ENCODE data around the gene CDC42BPG.

The CDC42BPG gene

DNA sequence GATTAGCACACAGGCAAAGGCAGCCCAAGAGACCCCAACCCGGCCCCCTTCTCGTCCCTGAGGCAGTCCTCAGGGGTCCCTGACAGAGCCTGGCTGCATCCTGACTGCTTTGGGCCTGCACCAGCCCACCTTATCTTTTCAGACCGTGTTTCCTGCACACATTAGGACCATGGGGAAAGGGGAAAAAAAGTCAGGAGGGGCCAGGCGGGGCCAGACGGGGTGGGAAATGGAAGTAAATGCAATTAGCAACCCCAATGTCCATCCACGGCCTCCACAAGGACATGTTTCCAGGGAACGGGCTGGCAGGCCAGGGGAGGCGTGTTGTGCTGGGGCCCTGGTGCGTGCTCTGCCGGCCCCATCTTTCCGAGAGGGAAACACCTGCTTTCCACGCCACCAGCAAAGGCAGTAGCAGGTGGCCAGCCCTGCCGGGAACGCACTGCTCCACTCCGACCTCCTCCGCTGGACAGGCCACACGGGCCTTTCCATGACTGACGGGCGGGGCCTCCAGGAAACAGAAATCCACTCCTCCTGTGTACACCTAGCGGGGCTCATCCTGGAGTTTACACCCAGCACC lies 26.5 kb upstream of the CDC42BPG start:
- H3K4me1 ChIP-seq (ENCODE audit: control insufficient read depth, insufficient read depth, low read length): no peaks in the 10 kb centered on the region

DNA sequence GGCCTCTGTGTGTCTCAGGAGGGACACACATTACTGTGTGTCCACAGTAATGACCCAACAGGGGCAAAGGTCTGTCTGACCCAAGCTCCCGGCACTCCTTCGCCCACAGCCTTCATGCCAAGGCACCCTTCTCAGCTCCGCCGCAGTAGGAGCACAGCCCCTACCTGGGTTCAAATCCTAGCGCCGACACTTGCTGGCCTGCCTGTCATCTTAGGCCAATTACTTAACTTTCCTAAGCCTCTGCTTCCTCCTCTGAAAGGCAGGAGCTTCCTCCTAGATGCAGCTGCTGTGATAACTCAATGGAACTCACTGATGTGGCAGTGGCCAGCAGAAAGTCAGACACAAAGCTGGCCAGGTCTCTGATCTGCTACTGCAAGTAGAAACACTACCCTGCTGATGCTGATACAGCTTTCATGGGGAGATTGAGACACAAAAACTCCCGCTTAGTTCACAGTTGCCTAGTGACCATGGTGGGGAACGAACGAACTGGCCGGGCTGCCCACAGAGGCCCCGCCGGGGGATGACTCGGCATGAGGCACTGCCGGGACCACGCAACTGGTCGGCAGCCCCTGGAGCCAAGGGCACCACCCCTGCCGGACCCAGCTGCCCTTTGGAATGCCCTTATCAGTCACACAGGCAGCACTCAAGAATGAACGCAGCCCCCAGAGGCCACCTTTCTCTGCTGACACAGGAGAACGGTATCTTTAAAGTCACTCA lies 25.9 kb upstream of the CDC42BPG start:
- Histone ChIP-seq H3K9me3 (ENCODE audit: control insufficient read depth, insufficient read depth, low read depth, low read length) (no peaks in the 10 kb centered on the region), H3K27ac (ENCODE audit: extremely low read depth, low read depth, low read length) (no peak overlapping the region), H3K4me3 (ENCODE audit: low read depth, low read length) (no peak overlapping the region), H3K4me1 (ENCODE audit: control insufficient read depth, insufficient read depth, low read length) (no peaks in the 10 kb centered on the region), H3K36me3 (ENCODE audit: control insufficient read depth in 2 of 2, insufficient read depth in 1 of 2, low read length in 2 of 2) (peaks cover 0 to 27% of the 10 kb centered on the region in 2 experiments; a peak in 1 of 3 replicates)
- TF ChIP-seq ZIC2 (tag by site-specific recombination; IDR thresholded peaks at IDR 0.05): 0 out of 2 replicates have a peak, but pooled peaks have one; percentile 18
- TF ChIP-seq, protein P1, sequence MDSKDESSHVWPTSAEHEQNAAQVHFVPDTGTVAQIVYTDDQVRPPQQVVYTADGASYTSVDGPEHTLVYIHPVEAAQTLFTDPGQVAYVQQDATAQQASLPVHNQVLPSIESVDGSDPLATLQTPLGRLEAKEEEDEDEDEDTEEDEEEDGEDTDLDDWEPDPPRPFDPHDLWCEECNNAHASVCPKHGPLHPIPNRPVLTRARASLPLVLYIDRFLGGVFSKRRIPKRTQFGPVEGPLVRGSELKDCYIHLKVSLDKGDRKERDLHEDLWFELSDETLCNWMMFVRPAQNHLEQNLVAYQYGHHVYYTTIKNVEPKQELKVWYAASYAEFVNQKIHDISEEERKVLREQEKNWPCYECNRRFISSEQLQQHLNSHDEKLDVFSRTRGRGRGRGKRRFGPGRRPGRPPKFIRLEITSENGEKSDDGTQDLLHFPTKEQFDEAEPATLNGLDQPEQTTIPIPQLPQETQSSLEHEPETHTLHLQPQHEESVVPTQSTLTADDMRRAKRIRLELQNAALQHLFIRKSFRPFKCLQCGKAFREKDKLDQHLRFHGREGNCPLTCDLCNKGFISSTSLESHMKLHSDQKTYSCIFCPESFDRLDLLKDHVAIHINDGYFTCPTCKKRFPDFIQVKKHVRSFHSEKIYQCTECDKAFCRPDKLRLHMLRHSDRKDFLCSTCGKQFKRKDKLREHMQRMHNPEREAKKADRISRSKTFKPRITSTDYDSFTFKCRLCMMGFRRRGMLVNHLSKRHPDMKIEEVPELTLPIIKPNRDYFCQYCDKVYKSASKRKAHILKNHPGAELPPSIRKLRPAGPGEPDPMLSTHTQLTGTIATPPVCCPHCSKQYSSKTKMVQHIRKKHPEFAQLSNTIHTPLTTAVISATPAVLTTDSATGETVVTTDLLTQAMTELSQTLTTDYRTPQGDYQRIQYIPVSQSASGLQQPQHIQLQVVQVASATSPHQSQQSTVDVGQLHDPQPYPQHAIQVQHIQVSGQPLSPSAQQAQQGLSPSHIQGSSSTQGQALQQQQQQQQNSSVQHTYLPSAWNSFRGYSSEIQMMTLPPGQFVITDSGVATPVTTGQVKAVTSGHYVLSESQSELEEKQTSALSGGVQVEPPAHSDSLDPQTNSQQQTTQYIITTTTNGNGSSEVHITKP (tag by site-specific recombination; IDR thresholded peaks at IDR 0.05): no peak
- ChIA-PET CTCF (interaction anchor here (0.5 to 1.7 kb wide), 8 partner anchors 10 to 192 kb away, joined by 3 to 5 read pairs (median 3); no protein-coding TSS in a partner anchor), POLR2A (no interaction called here)

More for the DNA sequence above, 26.5 kb upstream of the CDC42BPG start:
- ChIA-PET POLR2A (no interaction called here), CTCF (interaction anchor here (0.5 to 1.3 kb wide), 6 partner anchors 9 to 191 kb away, joined by 3 to 5 read pairs (median 4); no protein-coding TSS in a partner anchor)
- Histone ChIP-seq H3K9me3 (ENCODE audit: control insufficient read depth, insufficient read depth, low read depth, low read length) (no peaks in the 10 kb centered on the region), H3K36me3 (ENCODE audit: control insufficient read depth in 2 of 2, insufficient read depth in 1 of 2, low read length in 2 of 2) (peaks cover 0 to 27% of the 10 kb centered on the region in 2 experiments; a peak in 1 of 3 replicates), H3K4me3 (ENCODE audit: low read depth, low read length) (no peak overlapping the region), H3K27ac (ENCODE audit: extremely low read depth, low read depth, low read length) (no peak overlapping the region)
- TF ChIP-seq ZNF174 (tag by site-specific recombination; IDR thresholded peaks at IDR 0.05) (no peak), ZBTB48 (tag by site-specific recombination; IDR thresholded peaks at IDR 0.05) (no peak), ZNF555 (tag by site-specific recombination; conservative IDR thresholded peaks at IDR 0.05) (no peak), HOXA7 (CRISPR knock-in tag; IDR thresholded peaks at IDR 0.05; ENCODE audit: borderline replicate concordance) (no peak), ZBTB8A (tag by site-specific recombination; IDR thresholded peaks at IDR 0.05) (no peak)

DNA sequence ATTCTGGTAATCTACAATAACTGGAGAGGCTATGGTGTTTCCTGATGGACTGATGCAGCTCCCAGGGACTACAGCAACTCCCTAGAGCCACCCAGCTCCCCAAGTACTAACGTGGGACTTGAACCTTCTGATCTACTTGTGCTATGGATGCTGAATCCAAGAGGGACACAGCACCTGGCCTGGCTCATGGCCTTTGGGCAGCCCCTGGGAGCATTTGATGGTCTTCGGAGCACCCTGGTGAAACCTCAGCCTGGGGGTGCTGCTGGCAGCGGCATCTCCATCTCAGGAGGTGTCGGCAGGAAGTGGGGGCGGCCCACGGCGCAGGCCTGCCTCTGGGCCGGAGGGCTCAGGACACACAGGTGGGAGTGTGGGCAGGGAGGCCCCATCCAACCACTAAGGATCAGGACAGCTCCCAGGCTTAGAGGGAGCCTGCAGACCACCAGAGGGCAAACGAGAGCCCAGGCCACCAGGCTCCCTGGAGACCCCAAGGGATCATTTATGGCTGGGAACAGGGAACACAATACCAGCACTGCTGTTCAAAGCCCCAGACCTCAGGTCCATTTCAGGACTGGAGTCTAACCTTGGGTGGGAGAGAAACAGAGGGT lies 25.2 kb upstream of the CDC42BPG start:
- POLR2A ChIA-PET: interaction anchor here (1.5 kb wide), 1 partner anchor 8 kb away, joined by 4 read pairs; the partner anchor contains the start of gene EHD1
- H3K9me3 ChIP-seq (ENCODE audit: control insufficient read depth, insufficient read depth, low read depth, low read length): no peaks in the 10 kb centered on the region
- H3K27ac ChIP-seq (ENCODE audit: extremely low read depth, low read depth, low read length): no peak overlapping the region
- CTCF ChIA-PET: interaction anchor here (0.5 to 3.7 kb wide), 9 partner anchors 9 to 171 kb away, joined by 3 to 22 read pairs (median 4); no protein-coding TSS in a partner anchor
- H3K4me3 ChIP-seq (ENCODE audit: low read depth, low read length): no peak overlapping the region
- H3K36me3 ChIP-seq (ENCODE audit: control insufficient read depth in 2 of 2, insufficient read depth in 1 of 2, low read length in 2 of 2): peaks cover 0 to 24% of the 10 kb centered on the region in 2 experiments; a peak in 1 of 3 replicates
- H3K4me1 ChIP-seq (ENCODE audit: control insufficient read depth, insufficient read depth, low read length): no peaks in the 10 kb centered on the region
- TF ChIP-seq, protein P2, sequence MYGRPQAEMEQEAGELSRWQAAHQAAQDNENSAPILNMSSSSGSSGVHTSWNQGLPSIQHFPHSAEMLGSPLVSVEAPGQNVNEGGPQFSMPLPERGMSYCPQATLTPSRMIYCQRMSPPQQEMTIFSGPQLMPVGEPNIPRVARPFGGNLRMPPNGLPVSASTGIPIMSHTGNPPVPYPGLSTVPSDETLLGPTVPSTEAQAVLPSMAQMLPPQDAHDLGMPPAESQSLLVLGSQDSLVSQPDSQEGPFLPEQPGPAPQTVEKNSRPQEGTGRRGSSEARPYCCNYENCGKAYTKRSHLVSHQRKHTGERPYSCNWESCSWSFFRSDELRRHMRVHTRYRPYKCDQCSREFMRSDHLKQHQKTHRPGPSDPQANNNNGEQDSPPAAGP (tag by site-specific recombination; IDR thresholded peaks at IDR 0.05): no peak
- TF ChIP-seq ZNF350 (tag by site-specific recombination; IDR thresholded peaks at IDR 0.05): no peak
- TF ChIP-seq, protein P3, sequence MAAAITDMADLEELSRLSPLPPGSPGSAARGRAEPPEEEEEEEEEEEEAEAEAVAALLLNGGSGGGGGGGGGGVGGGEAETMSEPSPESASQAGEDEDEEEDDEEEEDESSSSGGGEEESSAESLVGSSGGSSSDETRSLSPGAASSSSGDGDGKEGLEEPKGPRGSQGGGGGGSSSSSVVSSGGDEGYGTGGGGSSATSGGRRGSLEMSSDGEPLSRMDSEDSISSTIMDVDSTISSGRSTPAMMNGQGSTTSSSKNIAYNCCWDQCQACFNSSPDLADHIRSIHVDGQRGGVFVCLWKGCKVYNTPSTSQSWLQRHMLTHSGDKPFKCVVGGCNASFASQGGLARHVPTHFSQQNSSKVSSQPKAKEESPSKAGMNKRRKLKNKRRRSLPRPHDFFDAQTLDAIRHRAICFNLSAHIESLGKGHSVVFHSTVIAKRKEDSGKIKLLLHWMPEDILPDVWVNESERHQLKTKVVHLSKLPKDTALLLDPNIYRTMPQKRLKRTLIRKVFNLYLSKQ (tag by site-specific recombination; IDR thresholded peaks at IDR 0.05; ENCODE audit: borderline replicate concordance): no peak
- TF ChIP-seq ZNF777 (tag by site-specific recombination; IDR thresholded peaks at IDR 0.05; ENCODE audit: borderline replicate concordance): no peak
- no peak for TF ChIP-seq ZNF184 (tag by site-specific recombination; IDR thresholded peaks at IDR 0.05)
- TF ChIP-seq, protein P4, sequence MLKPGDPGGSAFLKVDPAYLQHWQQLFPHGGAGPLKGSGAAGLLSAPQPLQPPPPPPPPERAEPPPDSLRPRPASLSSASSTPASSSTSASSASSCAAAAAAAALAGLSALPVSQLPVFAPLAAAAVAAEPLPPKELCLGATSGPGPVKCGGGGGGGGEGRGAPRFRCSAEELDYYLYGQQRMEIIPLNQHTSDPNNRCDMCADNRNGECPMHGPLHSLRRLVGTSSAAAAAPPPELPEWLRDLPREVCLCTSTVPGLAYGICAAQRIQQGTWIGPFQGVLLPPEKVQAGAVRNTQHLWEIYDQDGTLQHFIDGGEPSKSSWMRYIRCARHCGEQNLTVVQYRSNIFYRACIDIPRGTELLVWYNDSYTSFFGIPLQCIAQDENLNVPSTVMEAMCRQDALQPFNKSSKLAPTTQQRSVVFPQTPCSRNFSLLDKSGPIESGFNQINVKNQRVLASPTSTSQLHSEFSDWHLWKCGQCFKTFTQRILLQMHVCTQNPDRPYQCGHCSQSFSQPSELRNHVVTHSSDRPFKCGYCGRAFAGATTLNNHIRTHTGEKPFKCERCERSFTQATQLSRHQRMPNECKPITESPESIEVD (tag by site-specific recombination; IDR thresholded peaks at IDR 0.05): no peak
- no peak for TF ChIP-seq YY1 (tag by site-specific recombination; IDR thresholded peaks at IDR 0.05)
- TF ChIP-seq, protein P5, sequence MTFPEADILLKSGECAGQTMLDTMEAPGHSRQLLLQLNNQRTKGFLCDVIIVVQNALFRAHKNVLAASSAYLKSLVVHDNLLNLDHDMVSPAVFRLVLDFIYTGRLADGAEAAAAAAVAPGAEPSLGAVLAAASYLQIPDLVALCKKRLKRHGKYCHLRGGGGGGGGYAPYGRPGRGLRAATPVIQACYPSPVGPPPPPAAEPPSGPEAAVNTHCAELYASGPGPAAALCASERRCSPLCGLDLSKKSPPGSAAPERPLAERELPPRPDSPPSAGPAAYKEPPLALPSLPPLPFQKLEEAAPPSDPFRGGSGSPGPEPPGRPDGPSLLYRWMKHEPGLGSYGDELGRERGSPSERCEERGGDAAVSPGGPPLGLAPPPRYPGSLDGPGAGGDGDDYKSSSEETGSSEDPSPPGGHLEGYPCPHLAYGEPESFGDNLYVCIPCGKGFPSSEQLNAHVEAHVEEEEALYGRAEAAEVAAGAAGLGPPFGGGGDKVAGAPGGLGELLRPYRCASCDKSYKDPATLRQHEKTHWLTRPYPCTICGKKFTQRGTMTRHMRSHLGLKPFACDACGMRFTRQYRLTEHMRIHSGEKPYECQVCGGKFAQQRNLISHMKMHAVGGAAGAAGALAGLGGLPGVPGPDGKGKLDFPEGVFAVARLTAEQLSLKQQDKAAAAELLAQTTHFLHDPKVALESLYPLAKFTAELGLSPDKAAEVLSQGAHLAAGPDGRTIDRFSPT (tag by site-specific recombination; IDR thresholded peaks at IDR 0.05): no peak

Measured in HEK293 (cell line).